ENCODE data around the gene RPL27A.

Gene RPL27A

GRCh38 chr11:8671651-8672062 lies 10.9 kb upstream of the RPL27A start:
- Histone ChIP-seq H3K4me3 (no peak overlapping the region), H3K27ac (peak overlapping the region in 20 of 21 experiments; percentile 31 to 88 (median 74))

DNA sequence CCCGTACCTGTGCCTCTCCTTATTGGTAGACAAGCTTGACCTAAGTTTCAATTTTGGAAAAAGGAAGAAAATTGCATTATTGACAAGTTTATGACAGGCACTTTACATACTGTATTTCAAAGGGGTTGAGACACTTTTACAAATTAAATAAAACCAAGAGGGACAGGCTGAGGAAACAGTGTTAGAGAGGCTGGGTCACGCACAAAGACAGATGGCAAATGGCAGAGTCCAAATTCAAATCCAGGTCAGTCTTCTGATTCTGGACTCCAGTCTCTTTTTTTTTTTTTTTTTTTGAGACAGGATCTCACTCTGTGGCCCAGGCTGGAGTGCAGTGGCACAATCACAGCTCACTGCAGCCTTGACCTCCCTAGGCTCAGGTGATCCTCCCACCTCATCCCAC lies 10.2 kb upstream of the RPL27A start:
- H3K27ac ChIP-seq, result peak overlapping the region in 19 of 21 experiments; percentile 48 to 88 (median 74)
- no peak overlapping the region for H3K4me3 ChIP-seq

DNA sequence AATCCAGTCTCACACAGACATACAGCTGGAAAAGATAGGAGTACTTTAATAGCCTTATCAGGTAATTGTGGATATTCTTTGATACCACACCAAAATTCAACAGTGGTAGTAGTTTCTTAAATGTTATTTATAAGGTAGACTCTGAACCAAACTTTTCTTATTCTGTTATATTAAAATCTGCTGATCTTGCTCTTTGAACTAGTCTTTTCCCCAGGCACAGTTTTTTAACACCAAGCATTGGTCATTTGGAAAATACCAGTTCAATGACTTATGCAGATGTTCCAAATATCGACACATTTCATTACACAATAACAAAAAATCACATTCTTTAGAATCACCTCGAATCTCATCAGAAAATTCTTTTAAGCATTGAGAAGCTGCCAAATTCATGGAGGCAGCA lies 7.7 kb upstream of the RPL27A start:
- no peak overlapping the region for H3K4me3 ChIP-seq

GRCh38 chr11:8676458-8676857 lies 6.1 kb upstream of the RPL27A start:
- Histone ChIP-seq H3K4me3 (no peak overlapping the region), H3K27ac (no peak overlapping the region)

More for the DNA sequence above, 7.7 kb upstream of the RPL27A start:
- H3K27ac ChIP-seq, result no peak overlapping the region

DNA sequence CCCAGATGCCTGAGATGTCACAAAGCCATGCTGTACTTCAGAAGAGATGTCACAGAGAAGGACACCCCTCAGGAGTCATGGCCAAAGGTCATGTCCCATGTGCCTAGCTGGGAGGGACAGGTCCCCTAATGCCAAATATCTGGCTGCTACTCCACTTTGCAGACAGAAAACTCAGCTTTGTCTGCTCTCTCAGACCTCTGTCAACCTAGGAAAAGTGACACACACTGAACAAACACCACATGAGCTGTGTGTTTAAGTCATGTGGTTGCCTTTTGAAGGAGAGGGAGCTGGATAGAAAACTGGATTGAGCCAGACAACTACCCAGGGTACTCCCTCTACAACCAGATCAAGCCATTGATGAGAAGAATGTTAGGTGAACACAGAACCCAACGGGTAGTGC lies 3.6 kb upstream of the RPL27A start:
- Histone ChIP-seq H3K27ac (no peak overlapping the region), H3K4me3 (no peak overlapping the region)

DNA sequence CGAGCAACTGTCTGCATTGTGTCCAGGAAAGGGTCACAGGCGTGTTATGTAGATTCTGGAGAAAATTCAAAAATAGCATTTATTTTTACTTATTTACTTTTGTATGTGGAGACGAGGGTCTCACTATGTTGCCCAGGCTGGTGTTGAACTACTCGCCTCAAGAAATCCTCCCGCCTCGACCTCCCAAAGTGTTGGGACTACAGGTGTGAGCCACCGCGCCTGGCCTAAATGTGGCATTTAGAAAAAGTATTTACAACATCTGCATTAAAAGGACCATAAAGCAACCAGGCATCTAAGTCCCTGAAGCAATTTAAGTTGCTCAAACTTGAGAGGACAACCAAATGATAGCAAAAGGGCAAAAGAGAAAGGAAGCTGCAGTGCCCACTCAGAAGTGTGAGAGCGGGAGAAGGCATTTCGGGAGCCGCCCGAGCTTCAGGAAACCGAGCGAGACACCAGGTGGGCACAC lies 722 bp upstream of the RPL27A start:
- Histone ChIP-seq H3K27ac (peak overlapping the region; percentile 92 to 100 (median 97)), H3K4me3 (peak overlapping the region; percentile 66 to 96 (median 89))

- H3K27ac ChIP-seq, result peak overlapping the region; percentile 85 to 100 (median 97)
- H3K4me3 ChIP-seq, result peak overlapping the region; percentile 66 to 96 (median 89)
Measured at GRCh38 chr11:8683115-8683807, 669 bp downstream of the RPL27A start.

DNA sequence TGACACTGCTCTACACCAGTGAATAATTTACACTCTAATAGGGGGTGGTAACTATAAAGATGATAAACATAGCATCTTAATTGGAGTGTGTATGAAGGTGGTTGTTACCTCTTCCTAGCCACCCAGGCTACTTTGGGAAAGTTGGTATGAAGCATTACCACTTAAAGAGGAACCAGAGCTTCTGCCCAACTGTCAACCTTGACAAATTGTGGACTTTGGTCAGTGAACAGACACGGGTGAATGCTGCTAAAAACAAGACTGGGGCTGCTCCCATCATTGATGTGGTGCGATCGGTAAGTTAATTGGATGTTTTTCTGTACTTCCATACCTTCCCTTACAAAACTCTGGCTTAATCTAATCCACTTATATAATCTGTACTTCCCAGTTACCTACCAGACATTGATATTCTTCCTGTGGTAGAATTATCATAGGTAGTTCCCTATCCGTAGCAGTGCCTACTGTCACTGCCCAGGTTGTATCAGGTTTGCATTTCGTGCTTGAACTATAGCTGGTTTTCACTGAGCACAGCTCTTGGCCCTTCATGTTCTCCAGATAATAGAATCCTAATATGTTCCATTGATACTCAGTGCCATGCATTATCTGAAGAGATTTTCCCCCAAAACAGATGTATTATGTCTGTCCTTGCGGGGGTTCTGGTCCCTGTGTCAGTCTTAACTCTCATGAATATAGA lies 2.2 kb downstream of the RPL27A start:
- H3K4me3 ChIP-seq, result peak overlapping the region in 3 of 7 experiments; percentile 81 to 96 (median 89)

DNA sequence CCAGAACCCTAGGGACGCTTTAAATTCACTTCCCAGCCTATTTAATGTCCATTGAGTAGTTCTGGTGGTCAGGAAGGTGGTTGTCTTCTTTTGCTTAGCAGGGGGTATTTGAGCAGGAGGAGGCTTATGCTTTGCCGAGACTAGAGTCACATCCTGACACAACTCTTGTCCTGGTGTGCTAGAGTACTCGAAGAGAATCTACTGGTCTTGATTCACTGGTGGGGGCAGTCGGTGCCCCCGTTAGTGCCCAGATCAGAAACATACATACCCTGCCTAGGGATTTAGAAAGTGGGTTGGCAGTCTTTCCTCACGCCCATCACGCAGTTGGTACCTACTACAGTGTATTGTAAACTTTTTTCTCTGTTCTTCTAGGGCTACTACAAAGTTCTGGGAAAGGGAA lies 2.7 kb downstream of the RPL27A start:
- Histone ChIP-seq H3K4me3 (no peak overlapping the region), H3K27ac (no peak overlapping the region)

More for the DNA sequence above, 2.2 kb downstream of the RPL27A start:
- H3K27ac ChIP-seq, result peak overlapping the region in 3 of 21 experiments; percentile 99

DNA sequence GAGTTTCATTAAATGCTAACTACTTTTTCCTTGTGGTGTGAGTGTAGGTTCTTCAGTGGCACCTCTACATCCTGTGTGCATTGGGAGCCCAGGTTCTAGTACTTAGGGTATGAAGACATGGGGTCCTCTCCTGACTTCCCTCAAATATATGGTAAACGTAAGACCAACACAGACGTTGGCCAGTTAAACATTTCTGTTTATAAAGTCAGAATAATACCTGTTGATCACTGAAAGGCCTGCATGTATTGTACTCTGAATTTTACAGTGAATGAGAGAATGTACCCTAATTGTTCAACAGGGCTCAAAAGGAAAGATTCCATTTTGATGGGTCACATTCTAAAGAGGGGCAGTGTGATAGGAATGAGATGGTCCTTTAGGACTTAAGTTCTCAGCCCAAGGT lies 3.2 kb downstream of the RPL27A start:
- Histone ChIP-seq H3K27ac (no peak overlapping the region), H3K4me3 (no peak overlapping the region)

GRCh38 chr11:8686325-8686724 lies 3.7 kb downstream of the RPL27A start:
- no peak overlapping the region for H3K27ac ChIP-seq
- H3K4me3 ChIP-seq, result no peak overlapping the region

- peak overlapping the region in 20 of 21 experiments; percentile 52 to 94 (median 82) for H3K27ac ChIP-seq
Measured at GRCh38 chr11:8688414-8689362, 6.1 kb downstream of the RPL27A start.

DNA sequence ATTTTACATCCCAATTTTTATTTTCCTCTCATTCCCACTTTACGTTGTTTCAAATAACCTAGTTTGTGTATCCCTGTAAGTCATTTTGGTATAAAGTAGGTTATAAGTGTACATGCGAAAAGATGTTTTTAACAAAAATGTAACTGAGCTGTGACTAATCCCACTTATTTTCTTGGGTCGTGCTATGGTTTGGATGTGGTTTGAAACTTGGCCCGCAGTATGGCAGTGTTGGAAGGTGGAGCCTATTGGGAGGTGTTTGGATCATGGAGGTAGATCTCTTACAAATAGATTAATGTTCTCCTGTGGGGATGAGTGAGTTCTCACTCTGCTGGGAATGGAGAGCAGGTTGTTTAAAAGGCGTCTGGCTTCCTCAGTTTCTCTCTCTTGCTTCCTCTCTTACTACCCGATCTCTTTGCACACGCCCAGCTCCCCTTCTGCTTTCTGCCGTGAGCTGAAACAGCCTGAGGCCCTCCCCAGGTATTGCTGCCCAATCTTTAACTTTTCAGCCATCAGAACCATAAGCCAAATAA lies 7.2 kb downstream of the RPL27A start:
- H3K4me3 ChIP-seq, result peak overlapping the region in 4 of 7 experiments; percentile 38 to 52 (median 50)
- peak overlapping the region in 5 of 21 experiments; percentile 76 to 94 (median 85) for H3K27ac ChIP-seq

More at GRCh38 chr11:8688414-8689362, 6.1 kb downstream of the RPL27A start:
- peak overlapping the region; percentile 37 to 70 (median 51) for H3K4me3 ChIP-seq

DNA sequence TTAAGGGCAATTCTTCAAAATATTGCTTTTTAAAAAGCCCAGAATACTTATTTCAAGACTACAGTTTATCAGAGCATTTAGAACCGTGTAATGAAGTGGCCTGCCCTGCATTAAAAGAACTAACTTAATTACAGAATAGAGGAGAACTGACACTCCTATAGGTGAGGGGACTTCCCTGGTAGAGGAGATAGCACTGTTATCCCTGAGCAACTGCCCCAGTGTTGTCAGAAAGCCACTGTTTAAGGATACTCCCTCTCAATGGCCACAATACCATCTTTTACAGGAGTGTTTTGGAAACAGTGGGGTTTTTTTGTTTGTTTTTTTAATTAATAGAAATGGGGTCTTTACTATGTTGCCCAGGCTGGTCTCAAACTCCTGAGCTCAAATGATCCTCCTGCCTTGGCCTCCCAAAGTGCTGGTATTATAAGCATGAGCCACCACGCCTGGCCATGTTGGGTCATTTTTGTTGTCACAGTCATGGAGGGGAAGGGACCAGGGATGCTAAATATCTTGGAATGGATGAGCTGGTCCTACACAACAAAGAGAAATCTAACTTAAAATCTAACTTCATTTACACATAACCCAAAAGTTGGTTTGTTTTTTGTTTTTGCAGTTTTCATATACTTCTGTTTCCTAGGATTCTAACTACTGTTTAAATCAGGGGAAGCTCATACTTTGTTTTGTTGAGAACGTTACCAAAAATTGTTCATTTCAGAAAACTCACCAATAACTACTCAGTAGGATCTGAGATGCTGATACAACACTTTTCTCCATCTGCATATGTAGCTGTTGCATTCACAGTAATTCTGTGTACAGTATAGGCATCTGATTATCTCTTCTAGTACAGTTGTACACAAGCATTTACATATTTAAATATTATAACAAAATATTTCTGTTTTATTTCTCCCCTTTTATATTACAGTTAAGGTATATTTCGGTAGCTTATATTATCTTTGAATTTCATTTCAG lies 8.1 kb downstream of the RPL27A start:
- Histone ChIP-seq H3K4me3 (no peak overlapping the region), H3K27ac (no peak overlapping the region)

DNA sequence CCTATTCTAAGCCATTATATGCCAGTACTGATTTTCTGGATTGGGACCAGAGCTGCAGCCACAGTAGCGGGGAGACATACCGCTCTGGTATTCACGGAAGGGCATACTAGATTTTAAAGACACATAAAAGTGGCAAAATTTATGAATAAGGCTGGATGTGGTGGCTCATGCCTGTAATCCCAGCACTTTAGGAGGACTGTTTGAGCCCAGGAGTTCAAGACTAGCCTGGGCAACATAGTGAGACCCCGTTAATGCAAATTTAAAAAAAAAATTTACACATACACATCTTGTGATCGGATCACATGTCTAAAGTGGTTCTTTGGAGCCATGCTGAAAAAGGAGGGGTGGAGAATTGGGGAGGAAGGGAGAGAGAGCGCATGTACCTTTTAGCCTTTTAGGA lies 9.0 kb downstream of the RPL27A start:
- Histone ChIP-seq H3K27ac (no peak overlapping the region), H3K4me3 (no peak overlapping the region)

DNA sequence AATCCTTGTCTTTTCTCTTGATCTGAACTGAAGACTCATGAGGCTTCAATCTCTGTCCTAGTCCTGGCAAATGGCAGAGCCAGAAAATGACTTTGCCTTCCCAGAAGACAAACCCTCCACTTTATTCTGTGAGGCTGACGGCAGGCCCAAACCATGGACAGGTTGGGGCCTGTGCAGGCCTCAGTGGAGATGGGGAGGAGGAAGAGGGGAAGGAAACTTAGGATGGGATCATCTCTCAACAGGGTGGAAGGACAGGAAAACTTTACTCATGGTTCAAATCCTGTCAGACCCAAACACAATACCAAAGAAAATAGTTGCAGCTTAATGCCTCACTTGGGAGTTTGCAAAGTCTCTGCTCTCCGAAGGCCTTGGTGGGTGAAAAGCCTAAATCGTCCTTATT lies 9.8 kb downstream of the RPL27A start:
- peak overlapping the region in 1 of 21 experiments; percentile 47 for H3K27ac ChIP-seq
- no peak overlapping the region for H3K4me3 ChIP-seq

GRCh38 chr11:8693010-8693551 lies 10.5 kb downstream of the RPL27A start:
- peak overlapping the region in 5 of 21 experiments; percentile 14 to 47 (median 37) for H3K27ac ChIP-seq
- no peak overlapping the region for H3K4me3 ChIP-seq

- Histone ChIP-seq H3K4me3 (no peak overlapping the region), H3K27ac (peak overlapping the region in 7 of 21 experiments; percentile 14 to 53 (median 37))
Measured at GRCh38 chr11:8693555-8693954, 11.0 kb downstream of the RPL27A start.

Measured in skin epidermis (tissue), 12 donors.